BJ (cell line): Measurements from ENCODE around the gene SAV1. TPM values are rescaled to one million over a fixed set of nuclear protein-coding genes. Genes with fewer than 3 reads are reported as not detected.
"Not testable (repeated sequence)": the region's sequence is repeated elsewhere in the genome, so short reads cannot be mapped to it uniquely, and the experiment has no call there.

Experiments
- CTCF ChIA-PET: fragments of 350-600 bp; formaldehyde crosslinking; extraction: SDS; loops from one replicate; lab custom pipeline; 2021; ENCODE audit warnings: antibody characterized with exemption, inconsistent platforms; lab: Yijun Ruan, JAX
- POLR2A ChIA-PET: fragments of 300-600 bp; sonication (Branson Sonifier 250); formaldehyde crosslinking; extraction: SDS; loops from one replicate; lab custom pipeline; 2021; ENCODE audit warnings: antibody characterized with exemption; lab: Charles Lee
- DNase-seq: peaks from one replicate; pipeline ENCODE4 v3.0.0-alpha.2; 2011; ENCODE audit warnings: low read depth
- H3K27me3 ChIP-seq: 2 replicates; pipeline ENCODE4 v1.6.0; 2011; ENCODE audit warnings: low read length; ENCODE audit not compliant: control insufficient read depth, insufficient read depth
- H3K36me3 ChIP-seq: 2 replicates; pipeline ENCODE4 v1.5.1; 2011; ENCODE audit warnings: low read length; ENCODE audit not compliant: control insufficient read depth, insufficient read depth
- H3K4me3 ChIP-seq: 2 replicates; pipeline ENCODE4 v1.5.1; 2011; ENCODE audit warnings: low read depth, mild to moderate bottlenecking, control low read depth, low read length
- CTCF ChIP-seq: IDR thresholded peaks from 2 replicates; pipeline ENCODE4 v1.5.1; 2011; ENCODE audit warnings: low read depth, mild to moderate bottlenecking, control low read depth, inconsistent platforms, low read length, moderate library complexity; ENCODE audit not compliant: insufficient read depth
- polyA plus RNA-seq: library from polyadenylated mRNA; depleted of rRNA; stranded (reverse); fragments of >200 nt; gene quantifications from 2 replicates; pipeline ENCODE4 v1.2.3, GENCODE V29; 2011

The SAV1 gene
- polyA plus RNA-seq, 1 experiment = 10.4 TPM

GRCh38 chr14:50705026-50705593 is 37.0 kb upstream of the SAV1 start:
- no peak for DNase-seq
- no peaks in the 10 kb centered on the region for H3K36me3 ChIP-seq
- ChIA-PET CTCF (interaction anchor here (1.0 to 2.6 kb wide), 2 partner anchors 9 to 18 kb away, joined by 3 to 8 read pairs; no protein-coding TSS in a partner anchor), POLR2A (interaction anchor here (0.6 kb wide), 1 partner anchor 37 kb away, joined by 3 read pairs; the partner anchor contains the start of gene SAV1)
- no peak overlapping the region for H3K4me3 ChIP-seq
- TF ChIP-seq CTCF = no peak
- H3K27me3 ChIP-seq = no peaks in the 10 kb centered on the region; the same call in 1 of the 2 replicates

- Histone ChIP-seq H3K36me3 (no peaks in the 10 kb centered on the region), H3K27me3 (no peaks in the 10 kb centered on the region; the same call in 1 of the 2 replicates), H3K4me3 (no peak overlapping the region)
- no peak for TF ChIP-seq CTCF
- DNase-seq = no peak
- ChIA-PET CTCF (interaction anchor here (2.6 kb wide), 1 partner anchor 10 kb away, joined by 8 read pairs; no protein-coding TSS in a partner anchor), POLR2A (no interaction called here)
These were observed 36.4 kb upstream of the SAV1 start for GRCh38 chr14:50704454-50705010.

- no peaks in the 10 kb centered on the region; the same call in 1 of the 2 replicates for H3K27me3 ChIP-seq
- POLR2A ChIA-PET = no interaction called here
- TF ChIP-seq CTCF = no peak
- H3K36me3 ChIP-seq = no peaks in the 10 kb centered on the region
- CTCF ChIA-PET = interaction anchor here (1.0 to 1.4 kb wide), 2 partner anchors 17 kb away, joined by 4 read pairs; no protein-coding TSS in a partner anchor
- no peak overlapping the region for H3K4me3 ChIP-seq
- DNase-seq = no peak
These were observed 29.7 kb upstream of the SAV1 start for GRCh38 chr14:50697659-50698290.

GRCh38 chr14:50694260-50694659 is 26.2 kb upstream of the SAV1 start:
- H3K4me3 ChIP-seq, DNase-seq, POLR2A ChIA-PET, H3K27me3 ChIP-seq, H3K36me3 ChIP-seq: not testable (repeated sequence)
- CTCF ChIA-PET = interaction anchor here (1.3 kb wide), 1 partner anchor 79 kb away, joined by 3 read pairs; no protein-coding TSS in a partner anchor

GRCh38 chr14:50688875-50689274 is 20.8 kb upstream of the SAV1 start:
- POLR2A ChIA-PET = no interaction called here
- Histone ChIP-seq H3K27me3 (no peaks in the 10 kb centered on the region), H3K4me3 (no peak overlapping the region), H3K36me3 (no peaks in the 10 kb centered on the region)
- TF ChIP-seq CTCF = no peak
- CTCF ChIA-PET = interaction anchor here (0.8 to 0.9 kb wide), 2 partner anchors 12 to 88 kb away, joined by 3 read pairs; no protein-coding TSS in a partner anchor
- no peak for DNase-seq
